IPS DF 6.9 (cell line): ENCODE results near the gene RNPS1.
"Not testable (repeated sequence)": the region's sequence is repeated elsewhere in the genome, so short reads cannot be mapped to it uniquely, and the experiment has no call there.

ENCODE experiments used
- DNase-seq: peaks from one replicate; pipeline ENCODE4 v3.0.0-alpha.2; 2013; ENCODE audit warnings: low read depth, low spot score
- H3K27ac ChIP-seq: one replicate; pipeline ENCODE4 v1.5.1; 2013; ENCODE audit warnings: low read length, control low read depth
- H3K27me3 ChIP-seq: 2 replicates; pipeline ENCODE4 v1.6.1; 2013; ENCODE audit warnings: mild to moderate bottlenecking, low read length; ENCODE audit not compliant: control insufficient read depth, insufficient read depth
- H3K36me3 ChIP-seq: 2 replicates; pipeline ENCODE4 v1.6.1; 2013; ENCODE audit warnings: low read length; ENCODE audit not compliant: control insufficient read depth, insufficient read depth
- H3K4me1 ChIP-seq: 2 replicates; pipeline ENCODE4 v1.6.1; 2013; ENCODE audit warnings: low read length; ENCODE audit not compliant: control insufficient read depth, insufficient read depth
- H3K4me3 ChIP-seq: 2 replicates; pipeline ENCODE4 v1.5.1; 2013; ENCODE audit warnings: mild to moderate bottlenecking, low read length
- H3K9me3 ChIP-seq: 2 replicates; pipeline ENCODE4 v1.6.1; 2013; ENCODE audit warnings: low read length, inconsistent platforms; ENCODE audit not compliant: control insufficient read depth, insufficient read depth
- WGBS: extraction: QIAGEN DNeasy Blood & Tissue Kit; methylation state at CpG from one replicate; pipeline ENCODE4 v1.1.7; 2013; ENCODE audit warnings: mixed read lengths, missing lambda C conversion rate; ENCODE audit not compliant: insufficient read length, insufficient coverage; 5-methylcytosine and 5-hydroxymethylcytosine counted together

Gene RNPS1

DNA sequence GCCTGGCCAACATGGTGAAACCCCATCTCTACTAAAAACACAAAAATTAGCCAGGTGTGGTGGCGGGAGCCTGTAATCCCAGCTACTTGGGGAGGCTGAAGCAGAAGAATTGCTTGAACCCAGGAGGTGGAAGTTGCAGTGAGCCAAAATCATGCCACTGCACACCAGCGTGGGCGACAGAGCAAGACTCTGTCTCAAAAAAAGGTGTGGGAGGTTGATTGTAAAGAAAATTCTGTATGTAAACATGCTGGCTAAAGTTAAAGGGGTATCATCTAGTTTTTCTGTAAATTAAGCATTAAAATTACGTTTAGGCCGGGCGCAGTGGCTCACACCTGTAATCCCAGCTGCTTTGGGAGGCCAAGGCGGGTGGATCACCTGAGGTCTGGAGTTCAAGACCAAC lies 9.4 kb downstream of the RNPS1 start:
- H3K36me3 ChIP-seq = peaks cover 49% of the 10 kb centered on the region
- not testable (repeated sequence) for H3K4me1 ChIP-seq, H3K9me3 ChIP-seq, DNase-seq, H3K4me3 ChIP-seq, H3K27me3 ChIP-seq, H3K27ac ChIP-seq
- WGBS = no CpG with 5 or more reads among the region's 7 CpGs

DNA sequence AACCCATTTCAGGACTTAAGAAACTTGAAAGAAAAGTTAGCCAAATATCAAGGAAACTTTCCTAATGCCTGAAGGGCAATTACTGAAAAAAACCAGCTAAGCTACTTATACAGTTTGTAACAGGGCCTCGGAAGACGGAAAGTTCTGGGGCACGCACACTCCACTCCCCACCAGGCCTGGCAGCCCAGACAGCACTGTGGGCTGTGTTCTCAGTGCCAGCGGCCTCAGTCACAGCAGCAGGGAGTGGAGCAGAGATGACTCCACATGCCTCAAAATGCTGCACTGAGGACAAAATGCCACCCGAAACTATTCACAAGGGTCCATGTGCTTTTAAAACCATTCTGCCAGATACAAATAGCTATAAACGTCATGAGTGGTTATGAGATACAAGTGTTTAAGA lies 10.2 kb downstream of the RNPS1 start:
- DNase-seq = no peak
- Histone ChIP-seq H3K36me3 (peaks cover 45% of the 10 kb centered on the region), H3K4me1 (no peaks in the 10 kb centered on the region), H3K27ac (no peak overlapping the region), H3K9me3 (no peaks in the 10 kb centered on the region), H3K4me3 (no peak overlapping the region), H3K27me3 (no peaks in the 10 kb centered on the region)
- no CpG with 5 or more reads among the region's 6 CpGs for WGBS

DNA sequence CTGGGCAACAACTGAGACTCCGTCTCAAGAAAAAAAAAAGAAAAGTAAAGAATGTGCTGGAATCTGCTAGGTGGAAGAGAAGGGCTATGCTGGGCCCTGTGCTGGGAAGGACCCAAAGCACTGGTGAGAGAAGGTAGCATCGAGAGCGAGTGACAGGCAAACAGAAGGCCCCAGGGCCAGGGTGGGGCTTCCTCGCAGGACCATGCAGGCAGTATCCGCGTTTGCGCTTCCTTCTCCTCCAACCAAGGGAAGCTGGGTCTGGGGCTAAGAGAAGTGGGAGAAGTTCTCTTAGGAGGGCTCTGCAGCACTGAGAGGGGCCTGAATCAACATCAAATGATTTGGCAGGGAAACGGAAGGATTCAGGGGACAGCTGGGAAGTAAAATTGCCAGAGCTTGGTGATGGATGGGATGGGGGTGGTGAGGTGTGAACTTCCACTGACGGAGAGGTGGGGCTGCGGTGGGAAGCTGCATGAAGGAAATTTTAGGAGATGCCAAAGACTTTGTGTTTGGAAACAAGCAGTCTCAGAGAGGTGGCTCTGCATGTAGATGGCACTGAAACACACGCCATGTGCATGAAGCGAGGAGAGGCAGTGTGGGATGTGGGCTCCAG lies 11.3 kb downstream of the RNPS1 start:
- H3K27me3 ChIP-seq = no peaks in the 10 kb centered on the region
- WGBS = no CpG with 5 or more reads among the region's 12 CpGs
- no peak overlapping the region for H3K4me3 ChIP-seq
- no peak overlapping the region for H3K27ac ChIP-seq
- no peaks in the 10 kb centered on the region for H3K4me1 ChIP-seq
- DNase-seq = no peak
- peaks cover 36% of the 10 kb centered on the region for H3K36me3 ChIP-seq
- no peaks in the 10 kb centered on the region for H3K9me3 ChIP-seq

DNA sequence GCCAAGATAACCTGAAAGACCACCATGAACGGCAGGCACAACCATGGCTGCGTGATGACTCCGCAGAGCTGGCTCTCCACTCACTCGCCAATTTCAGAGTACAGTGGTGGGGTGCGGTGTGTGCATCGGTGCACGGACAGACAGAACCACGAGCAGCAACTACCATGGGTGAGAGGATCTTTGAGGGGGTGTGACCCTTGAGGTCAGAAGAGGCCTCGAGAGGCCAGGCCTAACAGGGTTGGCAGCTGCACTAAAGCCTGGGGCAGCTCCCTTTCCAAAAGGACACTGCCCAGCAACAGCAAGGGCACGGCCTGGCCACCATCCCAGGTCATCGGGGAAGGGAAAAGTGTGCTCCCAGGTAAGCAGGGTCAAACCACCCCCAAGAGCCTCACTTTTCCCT lies 14.6 kb downstream of the RNPS1 start:
- no peak for DNase-seq
- no peaks in the 10 kb centered on the region for H3K9me3 ChIP-seq
- H3K4me1 ChIP-seq = no peaks in the 10 kb centered on the region
- H3K36me3 ChIP-seq = peaks cover 31% of the 10 kb centered on the region
- no CpG with 5 or more reads among the region's 11 CpGs for WGBS
- H3K4me3 ChIP-seq = no peak overlapping the region
- H3K27ac ChIP-seq = no peak overlapping the region
- no peaks in the 10 kb centered on the region for H3K27me3 ChIP-seq

DNA sequence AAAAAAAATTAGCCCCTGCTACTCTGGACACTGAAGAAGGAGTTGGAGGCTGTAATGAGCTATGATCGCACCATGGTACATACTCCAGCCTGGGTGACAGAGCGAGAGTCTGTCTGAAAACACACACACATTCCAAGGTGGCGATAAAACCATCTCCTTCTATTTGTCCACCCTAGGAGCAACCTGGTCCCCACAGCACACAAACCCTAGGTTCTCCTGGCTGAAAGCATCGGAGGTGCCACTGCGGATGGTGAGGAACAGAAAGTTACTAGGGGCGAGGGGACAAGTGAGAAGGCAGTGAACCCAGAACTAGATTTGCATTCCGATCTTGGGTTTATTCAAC lies 15.1 kb downstream of the RNPS1 start:
- Histone ChIP-seq H3K27ac (no peak overlapping the region), H3K27me3 (no peaks in the 10 kb centered on the region), H3K4me3 (no peak overlapping the region), H3K9me3 (no peaks in the 10 kb centered on the region), H3K36me3 (peaks cover 30% of the 10 kb centered on the region), H3K4me1 (no peaks in the 10 kb centered on the region)
- WGBS = no CpG with 5 or more reads among the region's 7 CpGs
- no peak for DNase-seq

DNA sequence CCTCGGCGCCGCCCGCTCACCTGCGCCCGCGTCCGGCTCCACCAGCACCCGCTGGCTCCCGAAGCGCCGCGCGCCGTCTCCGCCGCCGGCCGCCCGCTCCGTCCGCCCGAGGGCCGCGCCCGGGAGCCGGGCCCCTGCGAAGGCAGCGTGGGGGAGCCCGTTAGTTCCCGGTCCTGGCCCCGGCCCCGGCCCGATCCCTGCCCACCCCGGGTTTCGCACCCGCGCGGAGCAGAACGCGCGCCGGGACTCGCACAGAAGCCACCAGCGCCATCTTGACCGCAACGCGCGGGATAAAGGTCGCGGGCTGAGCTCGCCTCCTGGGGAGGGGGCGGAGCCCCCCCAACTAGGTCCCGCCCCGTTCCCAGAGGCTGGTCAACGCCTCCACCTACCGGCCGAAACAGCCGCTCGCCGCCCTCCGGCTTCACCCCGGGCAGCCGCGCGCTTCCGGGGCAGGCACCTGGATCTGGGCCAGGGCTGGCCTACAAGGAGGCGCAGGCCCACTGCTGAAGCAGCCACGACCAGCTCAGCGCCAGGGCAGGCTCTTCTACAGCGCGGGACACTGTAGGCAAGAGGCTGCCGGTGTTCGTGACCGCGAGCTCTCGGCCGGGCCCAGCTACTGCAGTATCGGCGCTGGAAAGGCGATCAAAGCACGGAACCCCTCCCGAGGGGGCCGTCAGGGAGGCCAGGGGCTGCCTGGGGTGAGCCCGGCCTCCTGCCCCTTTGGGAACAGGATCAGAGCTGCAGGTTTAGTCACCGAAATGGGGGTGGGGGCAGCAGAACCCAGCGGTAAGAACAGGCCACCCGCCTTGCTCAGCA lies 16.4 kb downstream of the RNPS1 start, which contains the start of gene ECI1:
Gene ECI1, minus strand, starts transcription at position 292 of the 816 bp plus-strand sequence. Its CDS starts 21 bp downstream, at position 271.
- H3K27ac ChIP-seq = no peak within 1 kb of the TSS
- peaks cover 19% of the 10 kb centered on the region for H3K36me3 ChIP-seq
- H3K4me1 ChIP-seq = no peaks in the 10 kb centered on the region
- no peaks in the 10 kb centered on the region for H3K27me3 ChIP-seq
- no peaks in the 10 kb centered on the region for H3K9me3 ChIP-seq
- peak within 1 kb of the TSS; percentile 94 for H3K4me3 ChIP-seq
- DNase-seq = peak; percentile 75
- WGBS = no CpG with 5 or more reads among the region's 88 CpGs

DNA sequence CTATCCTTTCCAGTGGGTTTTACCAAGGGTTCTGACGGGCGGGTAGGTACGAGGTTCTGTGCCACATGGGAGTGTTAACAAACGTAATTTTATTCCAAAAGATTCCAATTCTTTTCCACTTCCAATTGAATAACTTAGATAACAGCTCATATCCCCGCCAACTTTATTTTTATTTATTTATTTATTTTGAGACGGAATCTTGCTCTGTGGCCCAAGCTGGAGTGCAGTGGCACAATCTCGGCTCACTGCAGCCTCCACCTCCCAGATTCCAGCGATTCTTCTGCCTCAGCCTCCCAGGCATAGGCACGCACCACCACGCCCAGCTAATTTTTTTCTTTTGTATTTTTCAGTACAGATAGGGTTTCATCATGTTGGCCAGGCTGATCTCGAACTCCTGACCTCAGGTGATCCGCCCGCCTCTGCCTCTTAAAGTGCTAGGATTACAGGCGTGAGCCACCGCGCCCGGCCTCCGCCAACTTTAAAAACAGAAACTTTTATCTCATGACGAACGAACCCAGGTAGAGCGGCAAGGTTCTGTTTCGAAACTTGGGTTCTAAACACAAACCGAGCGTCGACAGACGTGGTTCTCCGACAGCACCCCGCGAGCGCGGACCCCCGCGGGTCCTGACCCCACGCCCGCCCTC lies 17.2 kb downstream of the RNPS1 start:
- WGBS = no CpG with 5 or more reads among the region's 35 CpGs
- peak overlapping the region; percentile 94 for H3K4me3 ChIP-seq

DNA sequence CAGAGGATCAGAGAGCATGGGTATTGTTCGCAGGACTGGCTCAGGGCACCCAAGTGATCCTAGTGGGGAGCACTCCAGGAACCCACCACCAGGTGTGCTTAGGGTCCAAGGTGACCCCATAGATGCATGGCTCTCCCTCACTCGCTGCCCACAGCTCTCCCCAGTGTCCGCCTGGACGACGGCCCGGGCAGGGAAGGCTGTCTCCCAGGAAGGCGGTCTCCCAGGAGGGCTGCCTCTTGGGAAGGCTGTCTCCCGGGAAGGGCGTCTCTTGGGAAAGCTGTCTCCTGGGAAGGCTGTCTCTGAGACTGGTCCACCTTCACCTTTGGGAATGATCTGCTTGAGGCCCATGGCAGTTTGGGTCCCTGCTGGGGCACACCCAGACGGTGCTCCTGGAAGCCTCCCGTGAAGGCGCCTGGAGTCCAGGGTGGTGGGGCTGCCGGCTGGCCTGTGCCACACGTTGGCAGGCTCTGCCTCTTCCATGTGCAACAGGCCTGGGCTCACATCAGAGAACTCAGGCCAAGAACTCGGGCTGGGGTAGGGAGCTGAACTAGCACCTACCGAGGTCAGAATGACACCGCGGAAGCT lies 21.5 kb downstream of the RNPS1 start:
- Histone ChIP-seq H3K27ac (no peak overlapping the region), H3K4me1 (no peaks in the 10 kb centered on the region), H3K27me3 (no peaks in the 10 kb centered on the region), H3K36me3 (peaks cover 27% of the 10 kb centered on the region), H3K9me3 (no peaks in the 10 kb centered on the region), H3K4me3 (no peak overlapping the region)
- DNase-seq = no peak
- no CpG with 5 or more reads among the region's 18 CpGs for WGBS

More for the DNA sequence above, 17.2 kb downstream of the RNPS1 start:
- no peak for DNase-seq
- Histone ChIP-seq H3K4me1 (no peaks in the 10 kb centered on the region), H3K9me3 (no peaks in the 10 kb centered on the region), H3K27ac (no peak overlapping the region), H3K36me3 (peaks cover 19% of the 10 kb centered on the region; the same call in 1 of the 2 replicates), H3K27me3 (no peaks in the 10 kb centered on the region)

DNA sequence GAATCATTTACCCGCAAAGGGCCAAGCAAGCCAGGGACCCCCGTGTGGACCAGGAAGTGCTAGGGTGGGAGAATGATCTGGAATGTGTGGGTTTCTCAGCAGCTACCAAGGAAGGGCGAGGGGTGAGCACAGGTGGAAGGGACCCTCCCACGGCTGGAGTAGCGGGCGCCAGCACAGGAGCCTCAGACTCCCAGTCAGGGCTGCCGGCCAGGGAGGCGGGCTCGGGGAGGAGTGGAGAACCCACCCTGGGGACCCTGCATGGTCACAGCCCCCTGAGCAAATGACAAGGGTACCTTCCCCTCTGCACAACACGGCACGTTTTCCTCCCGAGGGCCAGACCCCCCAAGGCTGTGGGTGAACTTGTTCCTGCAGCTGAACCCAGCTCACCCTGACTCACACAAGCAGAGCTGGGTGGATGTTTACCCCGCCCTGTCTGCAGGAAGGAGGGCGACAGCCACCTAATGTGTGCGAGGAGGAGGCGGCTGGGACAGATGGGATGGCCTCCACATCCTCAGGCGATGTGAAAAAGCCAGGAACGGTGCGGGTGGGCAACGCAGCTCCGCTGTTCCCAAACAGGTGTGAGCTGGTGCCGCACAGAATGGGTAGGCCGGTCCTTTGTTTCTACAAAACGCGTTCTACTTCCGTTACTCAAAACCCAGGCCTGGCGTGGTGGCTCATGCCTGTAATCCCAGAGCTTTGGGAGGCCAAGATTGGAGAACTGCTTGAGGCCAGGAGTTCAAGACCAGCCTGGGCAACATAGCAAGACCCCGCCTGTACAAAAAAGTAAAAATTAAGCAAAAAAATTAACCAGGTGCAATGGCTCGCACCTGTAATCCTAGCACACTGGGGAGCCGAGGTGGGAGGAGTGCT lies 22.8 kb downstream of the RNPS1 start:
- Histone ChIP-seq H3K9me3 (no peaks in the 10 kb centered on the region), H3K27me3 (no peaks in the 10 kb centered on the region), H3K4me1 (no peaks in the 10 kb centered on the region), H3K36me3 (peaks cover 27% of the 10 kb centered on the region), H3K27ac (no peak overlapping the region), H3K4me3 (no peak overlapping the region)
- no peak for DNase-seq
- no CpG with 5 or more reads among the region's 30 CpGs for WGBS

DNA sequence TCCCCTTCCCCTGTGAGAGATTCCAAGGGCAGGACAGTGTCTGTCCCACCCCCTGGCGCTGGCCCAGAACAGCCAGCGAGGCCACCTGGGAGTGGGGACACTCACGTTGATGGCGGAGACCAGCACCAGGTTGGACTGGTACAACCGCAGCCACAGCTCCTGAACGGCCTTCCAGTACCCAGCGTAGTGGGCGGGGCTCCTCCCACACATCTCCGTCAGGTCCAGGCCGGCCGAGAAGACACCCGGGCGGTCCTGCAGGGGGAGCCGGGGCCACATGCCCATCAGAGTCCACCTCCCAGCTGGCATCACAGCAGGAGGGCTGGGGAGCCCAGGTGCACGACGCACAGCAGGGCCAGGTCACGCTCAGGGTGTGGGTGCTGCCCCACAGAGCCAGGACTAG lies 23.6 kb downstream of the RNPS1 start:
- peaks cover 27% of the 10 kb centered on the region for H3K36me3 ChIP-seq
- DNase-seq = no peak
- no CpG with 5 or more reads among the region's 17 CpGs for WGBS

More for the DNA sequence above, 23.6 kb downstream of the RNPS1 start:
- Histone ChIP-seq H3K9me3 (no peaks in the 10 kb centered on the region), H3K4me1 (no peaks in the 10 kb centered on the region), H3K27me3 (no peaks in the 10 kb centered on the region), H3K27ac (no peak overlapping the region), H3K4me3 (no peak overlapping the region)
